Measurements from ENCODE around the gene STRN4.
"Not testable (repeated sequence)": the region's sequence is repeated elsewhere in the genome, so short reads cannot be mapped to it uniquely, and the experiment has no call there.

STRN4 gene

GRCh38 chr19:46773018-46773399 lies 26.8 kb upstream of the STRN4 start:
- no peak for DNase-seq

- no peak for DNase-seq
Observed at GRCh38 chr19:46772170-46773017, 26.1 kb upstream of the STRN4 start.

GRCh38 chr19:46768746-46769145 lies 22.5 kb upstream of the STRN4 start:
- not testable (repeated sequence) for DNase-seq

GRCh38 chr19:46766569-46767317 lies 20.5 kb upstream of the STRN4 start:
- no peak for DNase-seq

GRCh38 chr19:46764817-46765291 lies 18.6 kb upstream of the STRN4 start:
- DNase-seq, result no peak

- DNase-seq, result no peak
Observed at GRCh38 chr19:46762245-46762890, 16.1 kb upstream of the STRN4 start.

- no peak for DNase-seq
Observed at GRCh38 chr19:46761418-46761831, 15.2 kb upstream of the STRN4 start.

GRCh38 chr19:46760897-46761296 lies 14.6 kb upstream of the STRN4 start:
- DNase-seq, result not testable (repeated sequence)

GRCh38 chr19:46760363-46760762 lies 14.1 kb upstream of the STRN4 start:
- DNase-seq, result no peak

- DNase-seq, result peak; percentile 53
Observed at GRCh38 chr19:46759817-46760333, 13.6 kb upstream of the STRN4 start.

- DNase-seq, result no peak
Observed at GRCh38 chr19:46759206-46759605, 13.0 kb upstream of the STRN4 start.

- no peak for DNase-seq
Observed at GRCh38 chr19:46756544-46756888, 10.3 kb upstream of the STRN4 start.

- DNase-seq, result no peak
Observed at GRCh38 chr19:46755853-46756543, 9.7 kb upstream of the STRN4 start.

- no peak for DNase-seq
Observed at GRCh38 chr19:46755077-46755852, 9.0 kb upstream of the STRN4 start.

- peak; percentile 63 for DNase-seq
Observed at GRCh38 chr19:46753420-46754155, 7.3 kb upstream of the STRN4 start.

GRCh38 chr19:46748325-46749109 lies 2.3 kb upstream of the STRN4 start:
- DNase-seq, result peak; percentile 59

GRCh38 chr19:46745521-46746280 lies 549 bp downstream of the STRN4 start, which contains the start of gene FKRP:
TSS of gene FKRP (plus strand) at chr19:46746057. CDS start at chr19:46755451, 9,394 bp downstream.
- DNase-seq, result no peak

- DNase-seq, result no peak
Observed at GRCh38 chr19:46745030-46745429, 1.2 kb downstream of the STRN4 start.

GRCh38 chr19:46744005-46744691 lies 2.1 kb downstream of the STRN4 start:
- DNase-seq, result no peak
